Stimulated activated CD8-positive, alpha-beta memory T cell treated with anti-CD3 and anti-CD28 coated beads, Interleukin-12 subunit alpha, Interleukin-12 subunit beta, amount 100 ng/mL, for 4 hours (primary cell): ENCODE data around the gene SOBP.

Experiments
- DNase-seq: peaks from one replicate; pipeline ENCODE4 v3.0.0-alpha.2; 2020; ENCODE audit warnings: low read depth

The SOBP gene

DNA sequence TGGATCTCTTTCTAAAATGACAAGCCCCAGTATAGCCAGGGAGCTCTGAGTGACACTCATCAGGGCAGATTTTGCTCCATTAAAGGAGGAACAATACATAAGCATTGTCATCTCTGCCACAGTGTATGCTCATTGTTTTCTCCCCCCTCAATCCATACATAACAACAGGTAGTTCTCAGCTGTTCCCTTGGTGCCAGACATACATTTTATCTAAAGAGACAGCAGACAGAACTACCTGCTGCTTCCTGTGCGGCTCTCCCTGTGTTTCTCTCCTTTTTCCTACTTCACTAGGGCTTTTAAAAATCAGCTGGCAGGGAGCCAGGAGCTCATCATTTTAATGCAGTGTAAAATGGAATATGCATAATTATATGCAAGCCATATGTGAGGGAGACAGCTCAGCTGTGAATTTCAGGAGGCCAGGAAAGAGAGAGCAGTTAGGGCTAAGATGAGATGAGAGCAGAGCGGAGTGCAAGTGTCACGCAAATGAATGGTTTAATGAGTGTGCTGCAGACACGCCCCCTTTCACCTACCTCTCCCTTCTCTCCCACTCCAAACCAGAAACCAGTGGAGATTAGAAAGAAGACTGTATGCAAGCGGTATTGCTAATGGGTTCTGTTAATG is 96.0 kb downstream of the SOBP start:
- DNase-seq = no peak

DNA sequence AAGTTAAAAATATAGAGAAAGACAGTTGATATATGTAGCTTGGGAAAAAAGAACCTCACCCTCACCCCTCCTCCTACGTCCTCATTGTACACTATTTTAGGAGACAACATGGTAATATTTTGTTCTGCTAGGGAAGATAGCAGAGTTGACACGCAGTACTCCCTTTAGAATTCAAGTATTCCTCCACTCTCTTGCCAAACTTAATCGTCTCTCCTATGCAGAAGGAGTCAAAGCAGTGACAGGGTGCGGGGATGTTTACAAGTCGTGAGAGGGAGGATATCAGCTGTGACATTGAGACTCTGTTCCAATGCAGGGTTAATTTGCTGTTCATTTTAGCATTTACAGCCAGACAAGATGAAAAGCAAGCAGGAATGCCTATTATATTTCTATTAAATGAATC is 97.5 kb downstream of the SOBP start:
- DNase-seq = no peak

DNA sequence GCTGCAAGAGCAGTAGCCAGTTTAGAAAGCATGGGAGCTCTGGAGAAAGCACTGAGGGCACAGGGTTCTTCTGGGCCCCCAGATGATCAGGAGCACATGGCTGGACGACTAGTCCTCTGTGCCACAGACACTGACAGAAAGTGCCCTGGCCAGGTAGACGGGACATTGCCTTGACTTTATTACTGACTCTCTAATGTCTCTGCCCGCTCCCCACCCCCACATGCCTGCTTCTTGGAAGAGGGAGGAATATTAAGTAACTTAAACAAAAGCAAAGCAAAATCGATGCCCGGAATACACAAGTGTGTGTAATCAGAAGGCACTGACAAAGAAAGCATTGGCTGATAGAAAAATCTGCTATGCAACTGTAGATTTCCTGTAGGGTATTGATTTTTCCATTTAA is 99.3 kb downstream of the SOBP start:
- DNase-seq = no peak

DNA sequence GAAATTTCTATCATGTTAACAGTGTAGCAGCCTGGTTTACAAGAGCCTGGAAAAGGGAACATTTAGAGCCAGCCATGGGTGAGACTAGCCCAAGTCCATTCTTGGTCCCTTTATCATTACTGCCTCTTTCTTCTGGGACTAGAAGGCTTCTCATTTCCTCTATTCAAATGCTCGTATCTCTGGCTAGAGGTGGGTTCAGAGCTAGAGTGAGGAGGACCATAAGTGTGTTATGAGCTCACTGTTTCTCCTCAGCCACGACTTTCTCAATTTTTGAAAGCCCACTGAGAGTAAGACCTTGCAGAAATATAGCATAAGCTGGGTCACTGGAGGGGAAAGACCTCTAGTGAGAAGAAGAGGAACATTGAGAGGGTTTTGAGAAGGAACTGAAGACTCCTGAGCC is 100.0 kb downstream of the SOBP start:
- DNase-seq = no peak

DNA sequence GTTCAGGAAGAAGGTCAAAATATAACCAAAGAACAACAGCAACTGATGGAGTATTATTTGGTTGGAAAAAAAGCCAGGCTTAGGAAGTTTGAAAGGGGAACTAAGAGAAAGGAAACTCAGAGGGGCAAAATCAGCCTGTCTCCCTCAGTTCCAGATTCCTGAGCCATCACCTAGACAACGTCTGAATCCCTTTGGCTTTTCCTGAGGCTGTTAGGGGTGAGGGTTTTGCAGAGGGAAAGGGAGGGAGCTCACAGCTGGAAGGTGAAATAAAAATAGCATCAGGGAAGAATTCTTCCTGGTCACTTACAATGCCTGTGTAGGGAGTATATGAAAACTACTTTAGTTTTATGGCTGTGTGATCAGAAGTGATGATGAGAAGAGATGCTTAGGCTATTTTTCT is 100.5 kb downstream of the SOBP start:
- no peak for DNase-seq

DNA sequence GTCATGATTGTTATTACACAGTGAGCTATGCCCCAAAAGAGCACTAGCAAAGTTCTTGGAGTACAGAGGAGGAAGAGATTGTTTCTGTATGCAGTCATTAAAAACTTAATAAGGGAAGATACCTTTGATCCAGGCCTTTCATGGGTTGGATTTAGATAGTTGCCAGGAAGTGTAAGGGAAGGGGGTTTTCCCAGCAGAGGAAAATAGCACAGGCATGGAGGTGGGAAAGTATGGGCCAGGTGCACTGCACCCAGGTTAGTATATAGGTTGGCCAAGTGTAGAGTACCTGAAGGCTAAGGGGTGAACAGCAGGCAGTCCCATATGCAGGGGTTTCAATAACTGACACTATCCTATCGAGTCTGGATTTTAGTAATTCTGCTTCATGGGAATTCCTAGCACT is 101.4 kb downstream of the SOBP start:
- no peak for DNase-seq

DNA sequence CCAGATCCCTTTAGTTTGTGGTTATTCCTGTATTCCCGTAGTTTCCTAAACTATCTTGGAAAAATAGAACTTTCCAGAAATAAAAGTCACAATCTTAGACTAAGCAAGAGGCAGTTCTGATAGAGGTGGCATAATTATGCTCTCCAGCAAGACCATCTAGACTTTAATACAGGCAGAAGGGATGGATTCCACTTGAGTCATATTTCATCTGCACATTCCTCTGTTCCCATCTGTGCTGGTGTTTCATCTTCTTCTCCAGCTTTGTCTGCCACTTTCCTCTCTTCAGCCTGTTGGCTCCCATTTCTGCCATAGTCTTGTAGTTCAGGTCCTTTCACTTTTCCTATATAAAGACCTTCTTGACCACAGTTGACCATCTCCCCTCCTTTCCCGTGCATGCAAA is 102.9 kb downstream of the SOBP start:
- DNase-seq = no peak

DNA sequence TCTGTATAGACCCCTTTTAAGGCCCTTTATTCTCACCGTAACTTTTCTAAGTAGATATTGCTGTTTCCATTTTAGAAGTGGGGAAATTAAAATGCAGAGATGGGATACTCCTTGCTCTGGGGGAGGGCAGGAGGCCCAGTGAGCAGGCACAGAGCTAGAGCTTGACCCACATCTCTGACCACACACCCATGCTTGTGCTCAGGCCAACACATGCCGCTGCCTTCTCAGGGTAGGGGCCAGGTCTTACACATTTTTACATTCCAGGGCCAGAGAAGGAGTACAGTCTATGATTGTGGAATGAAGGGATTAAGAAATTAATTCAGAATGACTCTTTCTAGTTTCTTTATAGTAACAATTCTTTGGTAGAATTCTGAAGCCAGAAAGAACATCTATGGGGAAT is 104.8 kb downstream of the SOBP start:
- no peak for DNase-seq

DNA sequence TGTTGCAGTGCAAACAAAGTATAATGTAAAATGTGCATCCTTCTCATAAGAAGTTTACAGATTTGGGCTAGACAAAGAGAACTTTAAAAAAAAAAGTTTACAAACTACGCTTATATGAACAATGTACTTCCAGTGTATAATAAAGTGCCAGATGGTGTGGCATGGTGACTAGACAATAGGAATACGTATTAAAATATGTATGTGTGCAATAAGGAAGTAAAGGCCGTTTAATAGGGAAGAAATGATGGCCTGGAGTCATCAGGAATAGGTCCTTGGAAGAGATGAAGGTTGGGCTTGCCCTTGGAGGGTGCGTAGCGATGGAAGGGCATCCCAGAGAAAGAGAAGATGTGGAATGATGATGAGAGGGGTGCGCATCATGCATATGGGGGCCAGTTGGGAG is 108.2 kb downstream of the SOBP start:
- no peak for DNase-seq

DNA sequence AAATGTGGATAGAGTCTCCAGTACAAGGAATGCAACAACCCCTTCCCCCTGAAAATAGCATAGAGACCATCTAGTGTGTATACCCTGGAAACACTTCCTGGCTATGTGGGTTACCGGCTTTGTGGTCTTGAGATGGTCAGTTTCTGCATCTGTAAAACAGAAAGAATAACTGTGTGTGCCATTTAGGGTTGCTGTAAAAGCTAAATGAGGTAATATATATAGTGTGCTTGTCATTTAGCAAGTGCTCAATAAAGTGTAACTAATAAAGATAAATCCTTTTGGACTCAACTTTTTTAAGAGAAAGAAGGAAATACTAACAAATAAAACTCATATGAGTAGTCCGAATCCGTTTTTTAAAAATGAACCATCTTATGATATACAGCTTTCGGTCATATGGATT is 109.1 kb downstream of the SOBP start:
- no peak for DNase-seq

DNA sequence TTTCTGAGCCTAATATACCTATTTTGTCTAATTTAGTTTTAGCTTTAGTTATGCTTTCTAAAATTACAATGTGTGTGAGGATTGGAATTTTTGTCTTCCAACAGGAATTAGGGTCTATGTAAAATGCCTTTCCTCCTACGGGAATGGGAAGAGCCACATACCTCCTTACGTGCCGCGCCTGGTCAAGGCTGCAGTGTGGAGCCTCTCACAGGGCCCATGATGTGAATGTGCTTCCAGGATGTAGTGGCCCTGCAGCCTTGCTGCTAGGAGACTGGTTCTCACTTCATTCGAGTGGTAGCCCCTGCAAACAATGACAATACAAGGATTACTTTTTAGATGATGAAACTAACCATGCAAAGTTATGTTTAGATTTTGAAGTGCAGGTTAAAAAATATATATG is 110.2 kb downstream of the SOBP start:
- DNase-seq = no peak

DNA sequence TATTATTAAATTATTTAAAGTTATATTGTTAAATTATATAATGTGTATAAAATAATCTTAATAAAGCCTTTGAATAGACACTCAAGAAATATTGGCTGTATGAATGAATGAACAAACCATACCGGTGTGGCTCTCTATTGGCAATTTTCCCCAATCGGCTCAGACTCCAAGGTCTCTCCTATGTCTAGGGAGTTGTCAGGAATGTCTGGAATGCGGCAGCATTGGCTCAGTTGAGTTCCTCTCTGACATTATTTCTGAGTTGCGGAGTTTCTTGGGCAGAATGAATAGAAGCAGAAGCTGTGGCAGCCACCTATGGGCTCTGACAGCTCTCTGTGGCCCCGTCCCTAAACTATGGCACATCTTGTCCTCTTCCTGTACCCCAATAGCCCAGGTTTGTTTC is 111.0 kb downstream of the SOBP start:
- no peak for DNase-seq

DNA sequence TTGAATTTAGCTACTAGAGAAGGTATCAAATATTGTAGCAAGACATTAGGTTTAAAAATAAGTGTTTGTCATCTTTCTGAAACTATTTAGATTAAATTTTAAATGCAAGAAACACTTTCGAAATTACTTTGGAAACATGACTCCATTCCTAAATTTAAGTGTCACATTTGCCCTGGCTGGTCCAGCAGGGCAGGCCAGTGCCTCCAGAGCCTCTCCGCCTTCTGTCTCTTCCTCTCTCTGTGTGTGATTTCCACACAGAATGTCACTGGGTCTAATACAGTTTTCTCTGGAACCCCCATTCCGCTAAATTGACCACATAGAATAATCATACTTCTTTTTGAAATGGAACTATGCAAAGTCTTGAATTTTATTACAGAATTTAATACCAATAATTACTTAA is 111.5 kb downstream of the SOBP start:
- no peak for DNase-seq

DNA sequence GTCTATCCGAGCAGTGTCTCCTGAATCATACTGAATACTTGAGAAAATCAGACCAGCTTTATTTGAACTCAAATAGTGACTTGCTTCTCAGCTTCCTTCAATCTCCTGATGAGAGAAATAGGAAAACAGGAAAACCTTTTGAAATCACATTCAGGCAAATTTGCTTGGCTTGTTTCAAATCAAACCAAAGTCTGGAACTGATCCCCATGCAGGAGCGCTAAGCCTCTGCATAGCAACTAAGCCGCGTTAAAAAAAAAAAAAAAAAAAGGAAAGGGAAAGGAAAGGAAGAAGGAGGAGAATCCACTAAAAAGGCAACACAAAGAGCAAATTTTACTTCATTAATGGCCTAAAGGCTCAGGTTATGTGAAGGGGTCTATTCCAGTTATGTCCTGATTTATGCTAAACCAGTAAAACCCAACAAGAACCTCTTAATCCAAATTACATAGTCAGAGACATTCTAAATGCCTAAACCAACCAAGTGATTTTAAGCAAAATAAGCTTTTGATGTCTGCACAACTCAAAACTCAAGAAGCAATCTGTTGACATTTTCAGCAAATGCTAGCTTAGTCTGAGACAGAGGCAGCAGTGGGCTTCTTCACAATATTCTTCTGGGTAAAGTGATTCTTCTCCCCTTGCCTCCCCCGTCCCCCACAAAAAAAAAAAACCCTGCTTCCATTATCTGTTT is 112.5 kb downstream of the SOBP start:
- no peak for DNase-seq

DNA sequence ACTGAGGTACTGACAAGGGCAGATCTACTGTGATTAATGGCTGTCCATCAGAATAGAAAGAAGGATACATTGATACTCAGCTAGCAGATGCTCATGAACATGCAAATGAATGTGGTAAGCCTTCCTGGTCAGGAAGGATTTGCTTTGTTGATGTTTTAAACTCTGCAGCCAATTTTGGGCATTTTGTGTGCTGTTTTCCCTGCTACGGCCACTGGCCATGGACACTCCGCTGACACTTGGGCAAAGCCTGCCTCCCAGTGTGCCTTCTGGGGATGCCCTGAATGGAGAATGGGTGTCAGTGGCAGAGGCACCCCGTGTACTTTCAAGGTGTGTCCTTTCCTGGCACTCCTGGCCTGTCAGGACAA is 113.1 kb downstream of the SOBP start:
- no peak for DNase-seq

DNA sequence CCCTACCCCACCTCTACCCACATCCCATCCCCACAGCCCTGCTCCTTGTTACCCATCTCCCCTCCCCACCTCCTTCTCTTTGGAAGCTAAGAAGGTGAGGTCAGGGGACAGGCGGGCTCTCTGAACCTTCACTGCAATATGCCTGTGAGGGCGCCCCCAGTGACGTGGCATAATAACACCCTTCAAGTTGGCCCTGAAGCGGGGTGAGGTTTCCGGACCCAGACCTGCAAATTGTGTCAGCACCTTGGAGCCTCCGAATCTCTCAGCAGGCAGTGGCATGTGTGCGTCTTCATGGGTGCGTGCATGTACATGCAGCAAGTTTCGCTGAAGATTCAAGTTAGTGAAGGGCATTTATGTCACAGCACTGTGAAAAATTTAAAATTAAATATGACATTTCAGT is 114.6 kb downstream of the SOBP start:
- DNase-seq = no peak

DNA sequence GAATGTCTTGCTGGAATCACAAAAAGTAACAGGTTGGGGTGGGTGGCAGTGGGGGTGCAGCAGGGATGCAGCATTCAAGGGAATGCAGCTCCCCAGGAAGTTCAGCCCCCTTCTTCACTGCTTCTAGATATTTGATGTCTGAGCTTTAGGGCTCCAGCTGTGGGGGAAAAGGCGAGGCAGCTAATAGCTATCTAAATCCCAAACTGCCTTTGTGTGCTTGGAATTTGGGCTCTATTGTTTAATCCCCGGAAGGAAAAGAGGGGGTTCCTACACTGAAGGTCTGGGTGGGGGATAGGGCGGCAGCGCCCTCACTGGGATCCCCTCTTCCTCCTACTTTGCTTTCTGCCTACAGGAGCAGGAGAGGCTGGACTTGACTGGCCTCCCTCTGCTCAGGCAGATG is 116.5 kb downstream of the SOBP start:
- DNase-seq = no peak

DNA sequence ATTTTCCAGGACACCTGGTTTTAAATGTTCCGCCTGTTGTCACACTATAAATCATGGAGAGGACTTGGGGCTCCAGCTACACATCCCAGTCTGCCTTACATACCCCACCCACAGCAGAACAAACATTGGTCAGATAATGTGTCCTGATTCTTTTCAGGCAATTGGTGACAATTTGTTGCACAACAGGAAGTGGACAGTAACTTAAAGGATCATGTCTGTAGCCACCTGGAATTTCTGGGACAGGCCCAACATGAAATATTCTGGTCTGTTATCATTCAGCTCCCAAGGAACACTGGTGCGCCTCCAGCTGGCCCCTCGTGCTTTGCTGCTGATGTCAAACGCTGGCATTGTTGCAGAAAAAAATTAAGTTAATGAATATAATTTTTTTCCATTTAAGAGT is 117.2 kb downstream of the SOBP start:
- no peak for DNase-seq

DNA sequence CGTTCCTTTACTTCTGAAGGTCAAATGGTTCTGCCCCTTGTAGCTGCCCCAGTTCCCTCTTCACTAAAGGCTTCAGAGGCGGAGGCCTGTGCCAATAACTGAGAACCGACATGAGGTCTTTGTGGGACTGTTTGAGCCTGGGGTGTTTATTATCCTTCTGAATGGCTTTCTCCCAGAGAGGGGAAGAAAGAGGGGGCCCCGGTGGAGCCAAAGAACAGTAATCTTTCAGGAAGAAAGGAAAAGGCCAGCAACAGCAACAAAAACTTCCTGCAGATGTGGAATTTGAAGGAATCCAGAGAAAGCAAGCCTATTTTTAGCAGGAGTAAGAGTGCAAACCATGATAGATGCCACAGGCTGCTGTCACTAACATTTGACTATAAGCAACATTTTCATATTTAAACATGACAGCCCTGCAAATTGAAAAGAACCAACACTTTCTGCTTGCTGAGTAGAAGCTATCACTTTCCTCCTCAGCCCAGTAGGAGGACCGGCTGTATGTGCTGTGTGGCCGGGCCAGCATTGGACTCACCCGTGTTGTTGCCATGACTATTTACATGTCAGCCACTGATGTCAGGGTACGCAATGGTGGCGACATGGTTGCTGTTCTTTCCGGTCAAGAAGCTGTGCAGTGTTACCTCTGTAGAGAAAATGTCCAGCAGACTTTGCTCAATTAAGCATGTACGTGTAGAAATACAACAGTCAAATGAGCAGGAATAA is 121.3 kb downstream of the SOBP start:
- no peak for DNase-seq

DNA sequence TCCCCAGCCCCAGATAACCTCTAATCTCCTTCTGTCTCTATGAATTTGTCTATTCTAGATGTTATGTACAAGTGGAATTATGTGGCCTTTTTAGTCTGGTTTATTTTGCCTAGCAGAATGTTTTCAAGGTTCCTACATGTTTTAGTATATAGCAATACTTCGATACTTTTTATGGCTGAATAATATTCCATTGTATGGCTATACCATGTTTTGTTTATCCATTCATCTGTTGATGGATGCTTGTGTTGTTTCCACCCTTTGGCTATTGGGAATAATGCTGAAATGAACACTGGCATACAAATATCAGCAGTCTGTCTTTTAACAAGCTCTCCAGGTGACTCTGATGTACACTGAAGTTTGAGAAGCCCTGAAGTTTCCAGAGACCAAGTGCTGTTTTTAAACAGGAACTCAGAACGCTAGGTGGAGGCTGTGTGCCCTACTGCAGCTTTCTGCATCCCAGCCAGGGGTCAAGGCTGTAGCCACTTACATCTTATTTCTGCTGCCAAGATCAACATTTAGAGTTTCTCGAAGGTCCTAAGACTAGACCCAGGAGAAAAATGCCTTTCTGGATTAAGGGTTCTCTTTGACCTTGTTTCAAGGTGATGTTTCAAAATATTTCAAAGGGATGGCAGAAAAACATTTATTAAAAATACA is 123.0 kb downstream of the SOBP start:
- no peak for DNase-seq

DNA sequence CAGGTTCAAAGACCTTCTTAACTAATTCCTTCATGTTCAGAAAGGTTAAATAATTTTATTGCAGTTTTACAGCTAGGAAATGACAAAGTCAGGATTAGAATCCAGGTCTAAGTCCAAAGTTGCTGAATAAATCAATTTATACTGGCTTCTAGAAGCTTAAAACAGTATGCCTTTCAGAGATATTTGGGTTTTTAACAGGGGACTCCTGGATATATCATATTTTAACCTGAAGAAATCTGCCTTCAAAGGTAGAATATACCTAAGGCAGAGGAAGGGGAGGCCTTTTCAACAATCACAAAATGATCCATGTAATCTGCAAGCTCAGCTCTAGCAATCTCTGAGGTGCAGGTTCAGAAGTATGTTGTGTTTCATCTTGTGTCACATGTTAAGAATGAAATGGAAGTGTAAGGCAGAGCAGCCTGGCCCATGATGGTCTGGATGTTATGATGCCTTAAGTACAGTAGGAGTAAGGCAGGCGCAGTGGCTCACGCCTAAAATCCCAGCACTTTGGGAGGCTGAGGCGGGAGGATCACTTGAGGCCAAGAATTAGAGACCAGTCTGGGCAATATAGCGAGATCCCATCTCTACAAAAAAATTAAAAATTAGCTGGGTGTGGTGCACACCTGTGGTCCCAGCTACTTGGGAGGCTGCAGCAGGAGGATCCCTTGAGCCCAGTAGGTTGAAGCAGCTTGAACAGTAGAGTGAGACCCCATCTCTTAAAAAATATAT is 123.9 kb downstream of the SOBP start:
- no peak for DNase-seq

DNA sequence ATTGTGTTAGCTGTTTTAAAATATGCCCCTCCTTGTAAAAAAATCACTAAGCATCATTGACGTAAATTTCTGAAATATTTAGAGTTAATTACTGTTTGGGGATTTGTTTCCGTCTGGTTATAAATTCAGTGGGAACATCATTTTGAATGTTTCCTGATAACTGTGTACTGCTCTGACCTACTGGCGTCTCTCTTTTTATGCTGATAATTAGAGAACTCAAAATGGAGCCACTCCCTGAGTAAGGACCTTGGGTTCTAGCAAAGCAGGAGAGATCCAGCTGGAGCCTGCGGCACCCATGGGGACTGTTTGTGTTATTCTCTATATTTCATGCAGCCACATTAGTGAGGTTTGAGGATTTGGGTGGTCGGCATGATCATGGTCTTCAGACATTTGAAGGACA is 124.9 kb downstream of the SOBP start:
- no peak for DNase-seq

DNA sequence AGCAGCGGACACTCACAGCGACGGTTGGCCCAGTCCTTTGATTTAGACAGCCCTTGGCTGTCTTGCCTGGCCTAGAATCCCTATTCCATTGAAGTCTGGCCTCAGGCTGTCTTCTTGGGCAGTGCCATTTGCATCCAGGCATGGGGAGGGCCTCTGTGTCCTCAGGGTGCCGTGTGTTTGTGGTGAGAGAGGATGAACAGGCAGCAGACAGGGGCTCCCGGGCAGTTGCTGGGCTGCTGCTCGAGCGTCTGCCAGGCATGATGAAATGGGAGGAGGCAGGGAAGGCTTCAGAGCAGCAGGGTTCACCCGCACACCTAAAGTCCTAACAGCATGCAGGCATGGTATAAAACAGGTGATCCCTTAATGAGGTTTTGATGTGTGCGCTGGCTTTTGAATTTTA is 126.9 kb downstream of the SOBP start:
- DNase-seq = no peak
